CD4-positive, alpha-beta T cell (primary cell): ENCODE results near the gene CSRP1. TPM values are rescaled to one million over a fixed set of nuclear protein-coding genes. Genes with fewer than 3 reads are reported as not detected.

ENCODE experiments used
- ATAC-seq: fragments of 200-7000 bp; cut with Tn5 transposase; one replicate; pipeline ENCODE4 v1.10.0; 2022; ENCODE audit warnings: mild to moderate bottlenecking; ENCODE audit not compliant: poor library complexity
- CTCF ChIA-PET: fragments of 350-600 bp; sonication (Branson Sonifier 250); formaldehyde crosslinking; loops from one replicate; lab custom pipeline; 2021; ENCODE audit warnings: antibody characterized with exemption, inconsistent platforms; lab: Charles Lee
- POLR2A ChIA-PET: fragments of 350-600 bp; sonication (Branson Sonifier 250); formaldehyde crosslinking; loops from one replicate; lab custom pipeline; 2021; ENCODE audit warnings: antibody characterized with exemption, inconsistent platforms; lab: Charles Lee
- DNase-seq, 14 experiments: peaks; one replicate each; pipeline ENCODE4 v3.0.0-alpha.2; 2013 to 2020; ENCODE audit warnings: mixed read lengths in 2 of 14
- H3K27ac ChIP-seq, 2 donors: one replicate each; pipeline versions ENCODE4 v1.5.1 to v1.7.0; 2013; ENCODE audit warnings: low read length in 2 of 2, low read depth in 1 of 2, mild to moderate bottlenecking in 1 of 2
- H3K27me3 ChIP-seq, 2 experiments: 1 replicate in 1 of 2; 2 replicates in 1 of 2; pipeline versions ENCODE4 v1.6.1 to v1.7.0; 2013; ENCODE audit warnings: low read length in 2 of 2, control low read depth in 1 of 2, mild to moderate bottlenecking in 1 of 2, moderate library complexity in 1 of 2; ENCODE audit not compliant: insufficient read depth in 2 of 2, control insufficient read depth in 1 of 2
- H3K36me3 ChIP-seq: one replicate; pipeline ENCODE4 v1.6.1; 2013; ENCODE audit warnings: low read length, control low read depth; ENCODE audit not compliant: insufficient read depth
- H3K4me1 ChIP-seq: one replicate; pipeline ENCODE4 v1.6.1; 2013; ENCODE audit warnings: low read length, control low read depth; ENCODE audit not compliant: insufficient read depth
- H3K4me3 ChIP-seq: one replicate; pipeline ENCODE4 v1.5.1; 2013; ENCODE audit warnings: mild to moderate bottlenecking, low read length, moderate library complexity
- H3K9me3 ChIP-seq, 2 experiments: 1 replicate in 1 of 2; 2 replicates in 1 of 2; pipeline versions ENCODE4 v1.6.1 to v1.7.0; 2013; ENCODE audit warnings: low read length in 2 of 2, mild to moderate bottlenecking in 2 of 2, control low read depth in 1 of 2, moderate library complexity in 1 of 2; ENCODE audit not compliant: control insufficient read depth in 1 of 2, insufficient read depth in 1 of 2
- H3K27ac Mint-ChIP-seq: one replicate; pipeline ENCODE4 v1.8.0; 2020; ENCODE audit warnings: mixed read lengths
- H3K27me3 Mint-ChIP-seq: one replicate; pipeline ENCODE4 v1.8.0; 2021; ENCODE audit warnings: mixed read lengths
- H3K36me3 Mint-ChIP-seq: one replicate; pipeline ENCODE4 v1.8.0; 2021; ENCODE audit warnings: low read depth, mixed read lengths
- H3K4me1 Mint-ChIP-seq: one replicate; pipeline ENCODE4 v1.8.0; 2021; ENCODE audit warnings: low read depth, mixed read lengths
- H3K4me3 Mint-ChIP-seq: one replicate; pipeline ENCODE4 v1.8.0; 2020; ENCODE audit warnings: mild to moderate bottlenecking, mixed read lengths
- H3K9me3 Mint-ChIP-seq: one replicate; pipeline ENCODE4 v1.8.0; 2020; ENCODE audit warnings: mixed read lengths
- CTCF ChIP-seq: fragments of 200-600 bp; IDR thresholded peaks from one replicate; pipeline ENCODE4 v1.8.0; 2022; ENCODE audit warnings: antibody characterized with exemption, mild to moderate bottlenecking
- intact Hi-C, 2 experiments: fragments of 100-400 bp; cut with DNase I in 1 of 2; cut with micrococcal nuclease in 1 of 2; formaldehyde crosslinking; loops; one replicate each; pipeline versions ENCODE4 v1.15.1 to v1.9.0; 2023 to 2025; cut with DNase I, micrococcal nuclease
- total RNA-seq, 174 experiments: library from RNA in 2 of 174; stranded (reverse) in 2 of 174; gene quantifications; one replicate each; pipeline ENCODE4 v1.2.3 and lab custom pipeline; 2021 to 2026

CSRP1 gene
- total RNA-seq, 2 experiments from 2014 or later = 34.8 to 39.9 TPM

- no peaks in the 10 kb centered on the region for H3K9me3 ChIP-seq
- no peak overlapping the region for H3K4me3 ChIP-seq
- H3K4me1 ChIP-seq = peaks cover 35% of the 10 kb centered on the region
- CTCF ChIA-PET = interaction anchor here (2.9 to 8.0 kb wide), 2 partner anchors 27 to 29 kb away, joined by 27 to 187 read pairs; no protein-coding TSS in a partner anchor
- H3K27ac ChIP-seq = no peak overlapping the region
- no peak for ATAC-seq
- no peaks in the 10 kb centered on the region for H3K27me3 ChIP-seq
- intact Hi-C loops = loop anchor here in 1 of 2 experiments (5.0 to 10.0 kb wide), 2 partner anchors 354 to 443 kb away; partner anchors contain the start of gene TMEM9
- no peak for DNase-seq
- H3K4me1 Mint-ChIP-seq = peaks cover 48% of the 10 kb centered on the region
- POLR2A ChIA-PET = no interaction called here
- no peaks in the 10 kb centered on the region for H3K27me3 Mint-ChIP-seq
- peak overlapping the region; percentile 42 for H3K27ac Mint-ChIP-seq
- no peaks in the 10 kb centered on the region for H3K36me3 ChIP-seq
- TF ChIP-seq CTCF = no peak
- H3K9me3 Mint-ChIP-seq = no peaks in the 10 kb centered on the region
- H3K36me3 Mint-ChIP-seq = no peaks in the 10 kb centered on the region
- H3K4me3 Mint-ChIP-seq = peak overlapping the region; percentile 30
These were observed 1.9 kb upstream of the CSRP1 start for GRCh38 chr1:201508809-201509208.

GRCh38 chr1:201507360-201507675 is 395 bp upstream of the CSRP1 start:
- ChIA-PET CTCF (interaction anchor here (1.2 to 2.9 kb wide), 4 partner anchors 14 to 59 kb away, joined by 3 to 27 read pairs (median 4); no protein-coding TSS in a partner anchor), POLR2A (interaction anchor here (0.8 to 2.0 kb wide), 3 partner anchors 26 to 393 kb away, joined by 3 to 14 read pairs (median 4); partner anchors contain the start of gene IPO9)
- intact Hi-C loops = loop anchor here in 1 of 2 experiments (5.0 to 10.0 kb wide), 2 partner anchors 353 to 445 kb away; partner anchors contain the start of gene TMEM9
- Histone ChIP-seq H3K4me1 (peaks cover 37% of the 10 kb centered on the region), H3K27me3 (no peaks in the 10 kb centered on the region), H3K27ac (peak overlapping the region; percentile 18 to 37), H3K9me3 (no peaks in the 10 kb centered on the region), H3K36me3 (no peaks in the 10 kb centered on the region), H3K4me3 (peak overlapping the region; percentile 82)
- no peak for TF ChIP-seq CTCF
- Mint-ChIP-seq H3K36me3 (no peaks in the 10 kb centered on the region), H3K27me3 (no peaks in the 10 kb centered on the region), H3K9me3 (no peaks in the 10 kb centered on the region), H3K4me3 (peak overlapping the region; percentile 88), H3K27ac (peak overlapping the region; percentile 86), H3K4me1 (peaks cover 49% of the 10 kb centered on the region)
- no peak for ATAC-seq
- no peak for DNase-seq

GRCh38 chr1:201506092-201506491 is 831 bp downstream of the CSRP1 start:
- peaks cover 40% of the 10 kb centered on the region for H3K4me1 ChIP-seq
- Mint-ChIP-seq H3K4me3 (peak overlapping the region; percentile 96), H3K36me3 (no peaks in the 10 kb centered on the region), H3K4me1 (peaks cover 49% of the 10 kb centered on the region), H3K9me3 (no peaks in the 10 kb centered on the region), H3K27me3 (no peaks in the 10 kb centered on the region), H3K27ac (peak overlapping the region; percentile 86)
- POLR2A ChIA-PET = interaction anchor here (1.2 kb wide), 1 partner anchor 24 kb away, joined by 7 read pairs; no protein-coding TSS in a partner anchor
- no peak for ATAC-seq
- CTCF ChIA-PET = interaction anchor here (1.6 to 2.9 kb wide), 2 partner anchors 24 to 58 kb away, joined by 5 to 27 read pairs; no protein-coding TSS in a partner anchor
- H3K4me3 ChIP-seq = peak overlapping the region; percentile 82
- TF ChIP-seq CTCF = no peak
- no peak overlapping the region for H3K27ac ChIP-seq
- no peaks in the 10 kb centered on the region for H3K27me3 ChIP-seq
- intact Hi-C loops = loop anchor here in 1 of 2 experiments (5.0 to 10.0 kb wide), 2 partner anchors 351 to 446 kb away; partner anchors contain the start of gene TMEM9
- H3K9me3 ChIP-seq = no peaks in the 10 kb centered on the region
- DNase-seq = no peak
- H3K36me3 ChIP-seq = no peaks in the 10 kb centered on the region
